SH-SY5Y (cell line): ENCODE data around the gene UBALD1.

Experiments
- GATA2 ChIP-seq: IDR thresholded peaks from 2 replicates; pipeline ENCODE4 v1.6.1; 2011; ENCODE audit warnings: mild to moderate bottlenecking, low read depth, low read length
- GATA3 ChIP-seq: IDR thresholded peaks from 2 replicates; pipeline ENCODE4 v1.6.1; 2011; ENCODE audit warnings: low read depth, mild to moderate bottlenecking, low read length, moderate library complexity

GRCh38 chr16:4611337-4612021 is 3.2 kb downstream of the UBALD1 start:
- TF ChIP-seq GATA3 (no peak), GATA2 (no peak)
